Pancreas (tissue), 10 donors: ENCODE measurements around the gene PIP5K1C. TPM values are rescaled to one million over a fixed set of nuclear protein-coding genes. Genes with fewer than 3 reads are reported as not detected.

ENCODE experiments used
- ATAC-seq, 4 donors: fragments of 200-7000 bp; cut with Tn5 transposase; one replicate each; pipeline versions ENCODE4 v1.8.0 to v1.9.1; 2020; ENCODE audit warnings: mild to moderate bottlenecking in 4 of 4, moderate library complexity in 4 of 4
- DNase-seq, 6 donors: peaks; one replicate each; pipeline ENCODE4 v3.0.0-alpha.2; 2020
- FAIRE-seq: peaks from 2 replicates; lab custom pipeline; 2012; peaks lifted over from hg19 to GRCh38; lab: Jason Lieb, UNC
- H3K27ac ChIP-seq, 4 donors: fragments of 200-600 bp; sonication (generic); 1 replicate in 3 of 4; 2 replicates in 1 of 4; pipeline versions ENCODE4 v1.5.0 to v1.8.0; 2020
- H3K27me3 ChIP-seq, 4 donors: fragments of 200-600 bp; one replicate each; pipeline ENCODE4 v1.8.0; 2021
- H3K36me3 ChIP-seq, 3 donors: fragments of 200-600 bp; sonication (generic) in 1 of 3; one replicate each; pipeline versions ENCODE4 v1.5.0 to v1.8.0; 2020 to 2021
- H3K4me1 ChIP-seq, 3 donors: fragments of 200-600 bp; one replicate each; pipeline ENCODE4 v1.8.0; 2021
- H3K4me3 ChIP-seq, 4 donors: fragments of 200-600 bp; sonication (generic) in 2 of 4; one replicate each; pipeline versions ENCODE4 v1.5.0 to v1.8.0; 2020 to 2021
- H3K9me3 ChIP-seq, 4 donors: fragments of 200-600 bp; one replicate each; pipeline ENCODE4 v1.8.0; 2021
- WGBS, 2 donors: extraction: QIAGEN DNeasy Blood & Tissue Kit; methylation state at CpG; one replicate each; pipeline ENCODE4 v1.1.7; 2013; 5-methylcytosine and 5-hydroxymethylcytosine counted together
- intact Hi-C, 3 donors: fragments of 100-400 bp; cut with DNase I; formaldehyde crosslinking; loops; one replicate each; pipeline versions ENCODE4 v1.11.1 to v1.14.2; 2022
- polyA plus RNA-seq, 2 donors: library from polyadenylated mRNA; stranded (reverse); fragments of 200-250 nt; gene quantifications; one replicate each; pipeline ENCODE4 v1.2.3, GENCODE V29; 2013
- total RNA-seq, 6 donors: library from RNA; stranded (reverse); fragmentation: NEBNext Ultra II Directional in 4 of 6; extraction: Animal tissue kit (Norgen Biotek cat#: 25700) in 4 of 6; gene quantifications; one replicate each; pipeline versions ENCODE4 v1.2.1 to v1.2.4, GENCODE V29; 2021 to 2023
- TF ChIP-seq, protein P1 (sequence below), 4 donors: fragments of 200-600 bp; sonication (generic) in 3 of 4; IDR thresholded peaks; one replicate each; pipeline versions ENCODE4 v1.5.0 to v1.8.0; 2021; ENCODE audit warnings: antibody characterized with exemption in 4 of 4
- donor health status: healthy with polysubstance abuse.
- donor health status: DM: no; HTN: no; CAD: no; lungs with moderate emphysema.
- donor health status: DM: no; HTN: no; CAD: no.
- donor health status: control.
- donor health status: control.
- donor health status: Bipolar disorder and iron deficiency.
- donor health status: DM: yes; HTN: yes; CAD: no.
- donor health status: DM: no; HTN: no; CAD: no.
- donor health status: DM: no; HTN: no; CAD: no.
- donor health status: DM: yes; HTN: yes; CAD: no.

The PIP5K1C gene
- total and polyA plus RNA-seq, 8 donors: 12.9 to 24.8 (median 14.9) TPM

DNA sequence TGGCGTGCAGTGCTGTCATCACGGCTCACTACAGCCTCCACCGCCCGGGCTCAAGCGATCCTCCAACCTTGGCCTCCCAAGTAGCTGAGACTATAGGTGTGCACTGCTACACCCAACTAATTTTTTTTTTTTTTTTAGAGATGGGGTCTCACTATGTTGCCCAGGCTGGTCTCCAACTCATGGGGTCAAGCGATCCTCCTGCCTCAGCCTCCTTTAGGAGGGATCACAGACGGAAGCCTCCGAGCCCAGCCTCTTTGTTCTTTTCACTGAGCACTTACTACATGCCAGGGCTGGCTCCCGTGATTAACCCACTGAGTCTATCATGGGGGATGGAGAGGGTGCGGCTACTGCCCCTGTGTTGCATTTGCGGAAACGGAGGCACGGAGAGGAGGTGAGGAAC, 60.8 kb downstream of the PIP5K1C start:
- intact Hi-C loops: no loop called here
- ATAC-seq (no peak), FAIRE-seq (no peak), DNase-seq (no peak)
- Histone ChIP-seq H3K4me1 (no peaks in the 10 kb centered on the region), H3K36me3 (peaks cover 0 to 9% (median 0%) of the 10 kb centered on the region in 3 donors), H3K27ac (no peak overlapping the region), H3K9me3 (no peaks in the 10 kb centered on the region), H3K4me3 (no peak overlapping the region), H3K27me3 (no peaks in the 10 kb centered on the region)
- WGBS, 2 donors: 96 to 97% methylated on average over 13 of the region's 13 CpGs
- TF ChIP-seq, protein P1, sequence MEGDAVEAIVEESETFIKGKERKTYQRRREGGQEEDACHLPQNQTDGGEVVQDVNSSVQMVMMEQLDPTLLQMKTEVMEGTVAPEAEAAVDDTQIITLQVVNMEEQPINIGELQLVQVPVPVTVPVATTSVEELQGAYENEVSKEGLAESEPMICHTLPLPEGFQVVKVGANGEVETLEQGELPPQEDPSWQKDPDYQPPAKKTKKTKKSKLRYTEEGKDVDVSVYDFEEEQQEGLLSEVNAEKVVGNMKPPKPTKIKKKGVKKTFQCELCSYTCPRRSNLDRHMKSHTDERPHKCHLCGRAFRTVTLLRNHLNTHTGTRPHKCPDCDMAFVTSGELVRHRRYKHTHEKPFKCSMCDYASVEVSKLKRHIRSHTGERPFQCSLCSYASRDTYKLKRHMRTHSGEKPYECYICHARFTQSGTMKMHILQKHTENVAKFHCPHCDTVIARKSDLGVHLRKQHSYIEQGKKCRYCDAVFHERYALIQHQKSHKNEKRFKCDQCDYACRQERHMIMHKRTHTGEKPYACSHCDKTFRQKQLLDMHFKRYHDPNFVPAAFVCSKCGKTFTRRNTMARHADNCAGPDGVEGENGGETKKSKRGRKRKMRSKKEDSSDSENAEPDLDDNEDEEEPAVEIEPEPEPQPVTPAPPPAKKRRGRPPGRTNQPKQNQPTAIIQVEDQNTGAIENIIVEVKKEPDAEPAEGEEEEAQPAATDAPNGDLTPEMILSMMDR (IDR thresholded peaks at IDR 0.05): no peak

DNA sequence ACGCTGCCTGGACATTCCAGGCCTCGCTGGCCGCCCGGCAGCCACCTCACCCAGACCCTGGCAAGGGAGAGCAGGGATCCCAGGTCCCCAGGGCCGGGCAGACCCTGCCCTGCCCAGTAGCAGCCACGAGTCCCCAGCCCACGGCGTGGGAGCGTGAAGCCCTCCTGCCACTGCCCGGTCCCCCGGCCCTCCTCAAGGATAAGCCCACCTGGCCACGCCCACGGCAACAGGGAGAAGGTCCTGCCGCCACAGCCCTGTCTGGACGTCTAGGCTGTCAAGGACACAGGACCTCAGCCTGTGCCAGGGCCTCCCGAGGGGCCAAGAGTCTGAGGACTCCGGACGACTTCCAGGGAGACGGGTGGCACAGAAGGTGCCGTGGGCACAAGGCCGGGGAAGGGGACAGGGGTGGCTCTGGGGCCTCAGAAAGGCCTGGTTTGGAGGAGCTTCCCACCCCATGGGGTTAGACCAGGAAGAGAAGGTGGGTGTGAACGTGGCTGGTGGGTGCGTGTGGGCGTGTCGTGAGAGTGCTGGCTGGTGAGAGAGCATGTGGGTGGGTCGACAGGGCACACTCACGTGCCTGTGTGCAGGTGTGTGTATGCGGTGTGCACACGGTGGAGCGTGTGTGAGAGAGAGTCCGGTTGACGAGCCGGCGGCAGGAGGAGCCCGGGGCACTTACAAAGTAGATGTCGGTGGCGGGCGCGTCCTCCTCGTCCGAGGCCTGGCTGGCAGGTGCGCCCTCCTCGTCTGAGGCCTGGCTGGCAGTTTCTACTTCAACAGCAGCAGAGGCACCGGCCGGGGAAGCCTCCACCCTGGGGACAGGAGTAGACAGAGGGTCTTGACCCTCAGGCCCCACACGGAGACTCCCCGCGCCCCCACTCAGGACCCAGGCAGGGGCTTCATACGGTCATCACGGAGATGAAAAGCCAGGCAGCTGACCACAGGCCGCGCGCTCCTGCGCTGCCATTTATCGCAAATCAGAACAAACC, 61.8 kb downstream of the PIP5K1C start:
- peak in 1 of 6 donors; percentile 77 for DNase-seq
- ATAC-seq: no peak
- Histone ChIP-seq H3K4me1 (no peaks in the 10 kb centered on the region), H3K9me3 (no peaks in the 10 kb centered on the region), H3K27me3 (no peaks in the 10 kb centered on the region), H3K4me3 (no peak overlapping the region), H3K27ac (no peak overlapping the region), H3K36me3 (peaks cover 0 to 9% (median 0%) of the 10 kb centered on the region in 3 donors)
- 87 to 89% methylated on average over 54 to 55 of the region's 55 CpGs for WGBS, 2 donors
- TF ChIP-seq, protein P1 (IDR thresholded peaks at IDR 0.05): no peak
- intact Hi-C loops: no loop called here
- FAIRE-seq: no peak

DNA sequence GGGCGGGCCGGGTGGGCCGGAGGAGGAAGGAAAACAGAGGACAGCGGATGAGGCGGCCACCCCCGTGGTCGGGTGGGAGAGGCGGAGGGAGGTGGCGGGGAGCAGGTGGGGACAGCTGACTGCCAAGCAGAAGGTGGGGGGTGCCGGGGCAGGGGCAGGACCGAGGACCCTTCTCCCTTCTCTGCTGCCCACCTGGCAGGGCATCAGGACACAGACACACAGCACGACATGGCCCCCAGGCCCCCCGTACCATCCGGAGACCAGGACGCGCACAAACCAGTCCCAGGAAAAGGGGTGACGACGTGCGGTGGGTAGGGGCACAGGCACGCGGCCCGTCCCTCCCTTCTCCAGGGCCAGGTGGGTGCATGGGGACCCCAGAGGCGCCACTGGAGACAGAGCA, 62.6 kb downstream of the PIP5K1C start:
- no peak for FAIRE-seq
- Histone ChIP-seq H3K27me3 (no peaks in the 10 kb centered on the region), H3K4me1 (no peaks in the 10 kb centered on the region), H3K4me3 (no peak overlapping the region), H3K9me3 (no peaks in the 10 kb centered on the region), H3K27ac (no peak overlapping the region), H3K36me3 (peaks cover 0 to 9% (median 0%) of the 10 kb centered on the region in 3 donors)
- peak in 1 of 6 donors; percentile 64 for DNase-seq
- 93% methylated on average over 17 to 23 of the region's 23 CpGs for WGBS, 2 donors
- ATAC-seq: no peak
- intact Hi-C loops: no loop called here
- TF ChIP-seq, protein P1 (IDR thresholded peaks at IDR 0.05): no peak

DNA sequence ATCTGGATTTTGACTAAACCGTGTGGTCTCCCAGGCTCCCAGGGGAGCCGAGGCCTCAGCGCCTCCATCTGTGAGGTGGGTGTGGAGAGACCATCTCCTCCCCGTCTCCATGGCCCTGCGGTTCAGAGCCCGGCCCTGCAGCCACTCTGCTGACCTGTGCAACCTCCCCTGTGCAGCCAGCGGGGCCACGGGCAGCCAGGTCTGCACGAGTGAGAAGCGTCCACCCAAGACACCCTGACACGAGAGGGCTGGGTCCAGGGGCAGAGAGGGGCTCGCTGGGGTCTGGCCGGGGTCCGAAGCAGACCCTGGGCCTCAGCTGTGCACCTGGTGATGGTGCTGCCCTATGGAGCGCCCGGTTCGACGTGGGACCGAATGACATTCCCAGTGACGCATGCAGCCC, 63.3 kb downstream of the PIP5K1C start:
- Histone ChIP-seq H3K27me3 (no peaks in the 10 kb centered on the region), H3K36me3 (peaks cover 0 to 14% (median 0%) of the 10 kb centered on the region in 3 donors), H3K4me1 (no peaks in the 10 kb centered on the region), H3K4me3 (no peak overlapping the region), H3K27ac (no peak overlapping the region), H3K9me3 (no peaks in the 10 kb centered on the region)
- WGBS, 2 donors: 92 to 95% methylated on average over 20 of the region's 20 CpGs
- intact Hi-C loops: no loop called here
- no peak for ATAC-seq
- DNase-seq: peak in 1 of 6 donors; percentile 73
- no peak for FAIRE-seq
- TF ChIP-seq, protein P1 (IDR thresholded peaks at IDR 0.05): no peak

DNA sequence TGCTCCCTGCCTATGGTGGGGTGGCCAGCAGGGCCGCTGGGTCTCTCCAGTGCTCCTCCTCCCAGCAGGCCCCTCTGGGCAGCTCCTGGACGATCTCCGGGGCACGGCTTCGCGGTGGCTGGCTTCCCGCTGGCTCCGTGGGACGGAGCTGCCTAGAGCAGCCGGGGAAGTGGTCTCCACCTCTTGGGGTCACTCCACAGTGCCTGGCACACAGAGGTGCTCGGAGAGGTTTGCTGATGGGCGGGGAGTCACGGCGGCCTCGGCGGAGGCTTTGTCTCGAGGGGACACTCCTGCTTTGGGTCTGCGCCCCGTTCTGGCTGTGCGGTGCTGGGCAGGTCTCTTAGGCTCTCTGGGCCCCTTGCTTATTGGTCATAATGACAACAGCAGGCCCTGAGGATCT, 63.8 kb downstream of the PIP5K1C start:
- TF ChIP-seq, protein P1 (IDR thresholded peaks at IDR 0.05): no peak
- WGBS, 2 donors: 92 to 94% methylated on average over 20 of the region's 20 CpGs
- no peak for ATAC-seq

More for the DNA sequence above, 63.8 kb downstream of the PIP5K1C start:
- Histone ChIP-seq H3K4me1 (no peaks in the 10 kb centered on the region), H3K36me3 (peaks cover 0 to 15% (median 0%) of the 10 kb centered on the region in 3 donors), H3K27ac (no peak overlapping the region), H3K4me3 (no peak overlapping the region), H3K27me3 (no peaks in the 10 kb centered on the region), H3K9me3 (no peaks in the 10 kb centered on the region)
- FAIRE-seq (no peak), DNase-seq (peak in 1 of 6 donors; percentile 68)
- intact Hi-C loops: no loop called here
